GM12892 (cell line): ENCODE measurements around the gene CCNDBP1.

ENCODE experiments used
- POLR2AphosphoS5 ChIP-seq: IDR thresholded peaks from 2 replicates; pipeline ENCODE4 v1.6.1; 2011; ENCODE audit warnings: low read depth, low read length, control low read depth
- TAF1 ChIP-seq: IDR thresholded peaks from 2 replicates; pipeline ENCODE4 v1.6.1; 2011; ENCODE audit warnings: low read depth, mild to moderate bottlenecking, control low read depth, low read length, borderline replicate concordance

DNA sequence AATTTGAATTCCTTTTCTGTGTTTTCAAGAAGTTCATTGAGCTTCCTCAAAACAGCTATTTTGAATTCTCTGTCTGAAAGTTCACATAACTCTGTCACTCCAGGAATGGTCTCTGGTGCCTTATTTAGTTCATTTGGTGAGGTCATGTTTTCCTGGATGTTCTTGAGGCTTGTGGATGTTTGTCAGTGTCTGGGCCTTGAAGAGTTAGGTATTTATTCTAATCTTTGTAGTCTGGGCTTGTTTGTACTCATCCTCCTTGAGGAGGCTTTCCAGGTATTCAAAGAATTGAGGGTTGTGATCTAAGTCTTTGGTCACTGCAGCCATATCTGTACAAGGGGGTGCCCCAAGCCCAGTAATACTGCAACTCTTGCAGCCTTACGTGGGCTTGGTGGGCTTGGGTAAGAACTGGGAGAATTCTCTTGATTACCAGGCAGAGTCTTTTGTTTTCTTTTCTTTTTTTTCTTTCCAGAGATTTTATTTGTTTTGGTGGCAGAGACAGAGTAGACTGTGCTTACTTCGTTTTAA, 19.3 kb upstream of the CCNDBP1 start:
- TF ChIP-seq TAF1 (no peak), POLR2AphosphoS5 (no peak)
